Measurements from ENCODE around the gene OR6N2.

The OR6N2 gene

GRCh38 chr1:158754420-158754819, 26.6 kb downstream of the OR6N2 start, which contains the start of gene OR6K6:
Gene OR6K6, plus strand, starts transcription at chr1:158754720. Its CDS starts 168 bp downstream, at chr1:158754888.
- DNase-seq (ENCODE audit: low read depth) = no peak

- no peak for DNase-seq (ENCODE audit: low read depth)
Measured at GRCh38 chr1:158752155-158752712, 28.8 kb downstream of the OR6N2 start.

GRCh38 chr1:158735848-158736247, 45.2 kb downstream of the OR6N2 start:
- no peak for DNase-seq (ENCODE audit: low read depth)

- DNase-seq (ENCODE audit: low read depth) = no peak
Measured at GRCh38 chr1:158732524-158732923, 48.5 kb downstream of the OR6N2 start.

- no peak for DNase-seq (ENCODE audit: low read depth)
Measured at GRCh38 chr1:158731707-158732106, 49.3 kb downstream of the OR6N2 start.

- no peak for DNase-seq (ENCODE audit: low read depth)
Measured at GRCh38 chr1:158730453-158730852, 50.6 kb downstream of the OR6N2 start.

GRCh38 chr1:158728510-158729225, 52.3 kb downstream of the OR6N2 start:
- no peak for DNase-seq (ENCODE audit: low read depth)

- no peak for DNase-seq (ENCODE audit: low read depth)
Measured at GRCh38 chr1:158724442-158724841, 56.6 kb downstream of the OR6N2 start.
